GM23338 (cell line): Measurements from ENCODE around the gene PRKAR1A. TPM values are rescaled to one million over a fixed set of nuclear protein-coding genes. Genes with fewer than 3 reads are reported as not detected.

Source experiments
- ATAC-seq: fragments of 200-7000 bp; cut with Tn5 transposase; 3 replicates; pipeline ENCODE4 v1.9.1; 2020
- DNase-seq: peaks from one replicate; pipeline ENCODE4 v3.0.0-alpha.2; 2015; ENCODE audit warnings: low spot score
- H2AFZ ChIP-seq: fragments of 200-600 bp; sonication (generic); 2 replicates; pipeline ENCODE4 v1.8.0; 2016; ENCODE audit warnings: antibody characterized with exemption, mild to moderate bottlenecking, moderate library complexity
- H3F3A ChIP-seq: fragments of 200-600 bp; sonication (generic); replicated peaks from 2 replicates; pipeline ENCODE4 v1.8.0; 2017; ENCODE audit warnings: antibody characterized with exemption, mixed run types, low read depth
- H3K27ac ChIP-seq: fragments of 200-600 bp; sonication (generic); 2 replicates; pipeline ENCODE4 v1.6.1; 2016; ENCODE audit warnings: low read depth
- H3K27me3 ChIP-seq: fragments of 200-600 bp; sonication (generic); 2 replicates; pipeline ENCODE4 v1.8.0; 2016; ENCODE audit warnings: mild to moderate bottlenecking, mixed run types, moderate library complexity; ENCODE audit not compliant: insufficient read depth
- H3K36me3 ChIP-seq: fragments of 200-600 bp; sonication (generic); 2 replicates; pipeline ENCODE4 v1.8.0; 2016; ENCODE audit warnings: mild to moderate bottlenecking; ENCODE audit not compliant: insufficient read depth
- H3K4me1 ChIP-seq: fragments of 200-600 bp; sonication (generic); 2 replicates; pipeline ENCODE4 v1.8.0; 2016; ENCODE audit warnings: mild to moderate bottlenecking, moderate library complexity; ENCODE audit not compliant: insufficient read depth
- H3K4me2 ChIP-seq: fragments of 200-600 bp; sonication (generic); 2 replicates; pipeline ENCODE4 v1.7.1; 2017; ENCODE audit warnings: mixed run types
- H3K4me3 ChIP-seq: fragments of 200-600 bp; sonication (generic); 2 replicates; pipeline ENCODE4 v1.6.1; 2016; ENCODE audit warnings: mixed run types
- H3K79me2 ChIP-seq: fragments of 200-600 bp; sonication (generic); replicated peaks from 2 replicates; pipeline ENCODE4 v1.8.0; 2017; ENCODE audit warnings: mild to moderate bottlenecking; ENCODE audit not compliant: insufficient read depth
- H3K9me2 ChIP-seq: fragments of 200-600 bp; sonication (generic); 2 replicates; pipeline ENCODE4 v1.8.0; 2017; ENCODE audit not compliant: insufficient read depth
- H4K20me1 ChIP-seq: fragments of 200-600 bp; sonication (generic); replicated peaks from 2 replicates; pipeline ENCODE4 v1.8.0; 2017; ENCODE audit warnings: mild to moderate bottlenecking; ENCODE audit not compliant: insufficient read depth
- H3K27ac Mint-ChIP-seq: 2 replicates; pipeline ENCODE4 v1.8.0; 2020; ENCODE audit warnings: inconsistent platforms, mild to moderate bottlenecking, moderate library complexity, mixed read lengths
- H3K27me3 Mint-ChIP-seq: 3 replicates; pipeline ENCODE4 v1.8.0; 2022; ENCODE audit warnings: low read depth, mild to moderate bottlenecking, moderate library complexity, mixed read lengths, inconsistent platforms; ENCODE audit not compliant: insufficient read depth, poor library complexity
- H3K36me3 Mint-ChIP-seq: 3 replicates; pipeline ENCODE4 v1.8.0; 2021; ENCODE audit warnings: low read depth, mild to moderate bottlenecking, inconsistent platforms, moderate library complexity, mixed read lengths
- H3K4me1 Mint-ChIP-seq: 3 replicates; pipeline ENCODE4 v1.8.0; 2020; ENCODE audit warnings: mild to moderate bottlenecking, inconsistent platforms, mixed read lengths
- H3K4me3 Mint-ChIP-seq: 3 replicates; pipeline ENCODE4 v1.8.0; 2021; ENCODE audit warnings: moderate library complexity, mild to moderate bottlenecking, inconsistent platforms, mixed read lengths
- H3K9me3 Mint-ChIP-seq: 3 replicates; pipeline ENCODE4 v1.8.0; 2020; ENCODE audit warnings: moderate library complexity, mild to moderate bottlenecking, inconsistent platforms, mixed read lengths
- EZH2 ChIP-seq: fragments of 200-600 bp; sonication (generic); IDR thresholded peaks from one replicate; pipeline ENCODE4 v1.8.0; 2017; ENCODE audit warnings: antibody characterized with exemption, mild to moderate bottlenecking, low read depth; ENCODE audit not compliant: unreplicated experiment
- EZH2phosphoT487 ChIP-seq: fragments of 200-600 bp; sonication (generic); IDR thresholded peaks from one replicate; pipeline ENCODE4 v1.8.1; 2018; ENCODE audit warnings: antibody characterized with exemption; ENCODE audit not compliant: unreplicated experiment
- JUNB ChIP-seq: IDR thresholded peaks from one replicate; pipeline ENCODE4 v1.6.1; 2016; ENCODE audit warnings: antibody characterized with exemption; ENCODE audit not compliant: unreplicated experiment
- NANOG ChIP-seq: IDR thresholded peaks from 2 replicates; pipeline ENCODE4 v1.6.1; 2016; ENCODE audit warnings: antibody characterized with exemption, borderline replicate concordance
- POLR2AphosphoS5 ChIP-seq: IDR thresholded peaks from 2 replicates; pipeline ENCODE4 v1.6.1; 2016; ENCODE audit warnings: antibody characterized with exemption, low read depth
- ZNF331 ChIP-seq: fragments of 250-450 bp; sonication (Bioruptor Pico); IDR thresholded peaks from 2 replicates; pipeline ENCODE4 v1.5.0; 2020; ENCODE audit warnings: low read depth, mild to moderate bottlenecking, moderate library complexity
- polyA plus RNA-seq: library from polyadenylated mRNA; unstranded; fragments of >200 nt; fragmentation: Nextera tagmentation; extraction: Ambion mirVana; gene quantifications from 2 replicates; pipeline ENCODE4 v1.2.1, GENCODE V29; 2016
- total RNA-seq: library from RNA; depleted of rRNA; stranded (reverse); fragments of >200 nt; shearing (Covaris generic); gene quantifications from 2 replicates; pipeline ENCODE4 v1.2.3, GENCODE V29; 2014
- TF ChIP-seq, protein P1 (sequence below), 2 experiments: fragments of 200-600 bp in 1 of 2; sonication (generic) in 1 of 2; conservative IDR thresholded peaks; 2 replicates each; pipeline versions ENCODE4 v1.5.1 to v1.6.1; 2016 to 2017; ENCODE audit warnings: antibody characterized with exemption in 2 of 2, low read depth in 2 of 2, mild to moderate bottlenecking in 2 of 2, moderate library complexity in 1 of 2
- TF ChIP-seq, protein P2 (sequence below): IDR thresholded peaks from one replicate; pipeline ENCODE4 v1.6.1; 2018; ENCODE audit warnings: antibody characterized with exemption; ENCODE audit not compliant: unreplicated experiment
- TF ChIP-seq, protein P3 (sequence below): IDR thresholded peaks from 2 replicates; pipeline ENCODE4 v1.6.1; 2016; ENCODE audit warnings: antibody characterized with exemption

PRKAR1A gene
- total and polyA plus RNA-seq, 2 experiments from 2014 or later, result 90.1 to 100 TPM

DNA sequence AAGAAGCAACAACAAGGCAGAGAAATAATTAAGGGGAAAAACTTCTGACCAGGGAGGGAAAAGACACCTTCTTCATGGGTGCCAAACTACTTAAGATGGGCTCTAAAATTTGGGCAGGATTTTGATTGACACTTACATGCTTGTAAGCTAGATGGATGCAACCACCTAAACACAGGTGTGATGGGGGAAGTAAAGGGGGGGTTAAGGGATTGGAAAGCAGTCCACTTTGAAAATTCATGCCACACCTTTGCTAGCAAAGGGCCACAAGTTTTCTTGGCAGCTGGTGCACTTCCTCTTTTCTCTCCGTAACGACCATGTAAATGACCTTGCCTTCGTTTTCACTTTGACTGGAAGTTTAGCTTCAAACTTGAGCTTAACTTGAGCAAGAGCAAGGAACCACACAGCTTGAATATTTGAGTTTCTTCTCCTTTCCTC is 14.3 kb upstream of the PRKAR1A start:
- 0 out of 2 replicates have a peak, but pooled peaks cover 3% of the 10 kb centered on the region for H3F3A ChIP-seq
- H3K27me3 ChIP-seq, result no peaks in the 10 kb centered on the region
- H2AFZ ChIP-seq, result 0 out of 2 replicates have a peak overlapping the region, but pooled peaks have one; percentile 72
- no peak overlapping the region for H3K27ac Mint-ChIP-seq
- H3K4me1 ChIP-seq, result no peaks in the 10 kb centered on the region
- no peak for ATAC-seq
- no peak overlapping the region for H3K4me3 Mint-ChIP-seq
- H3K9me2 ChIP-seq, result no peaks in the 10 kb centered on the region
- no peaks in the 10 kb centered on the region for H3K4me1 Mint-ChIP-seq
- peaks cover 12% of the 10 kb centered on the region for H3K27me3 Mint-ChIP-seq
- H3K4me2 ChIP-seq, result no peak overlapping the region
- DNase-seq, result no peak
- no peaks in the 10 kb centered on the region for H4K20me1 ChIP-seq
- no peak overlapping the region for H3K4me3 ChIP-seq
- H3K9me3 Mint-ChIP-seq, result peaks cover 8% of the 10 kb centered on the region
- H3K36me3 Mint-ChIP-seq, result peaks cover 5% of the 10 kb centered on the region; the same call in 2 of the 3 replicates
- TF ChIP-seq, protein P1, sequence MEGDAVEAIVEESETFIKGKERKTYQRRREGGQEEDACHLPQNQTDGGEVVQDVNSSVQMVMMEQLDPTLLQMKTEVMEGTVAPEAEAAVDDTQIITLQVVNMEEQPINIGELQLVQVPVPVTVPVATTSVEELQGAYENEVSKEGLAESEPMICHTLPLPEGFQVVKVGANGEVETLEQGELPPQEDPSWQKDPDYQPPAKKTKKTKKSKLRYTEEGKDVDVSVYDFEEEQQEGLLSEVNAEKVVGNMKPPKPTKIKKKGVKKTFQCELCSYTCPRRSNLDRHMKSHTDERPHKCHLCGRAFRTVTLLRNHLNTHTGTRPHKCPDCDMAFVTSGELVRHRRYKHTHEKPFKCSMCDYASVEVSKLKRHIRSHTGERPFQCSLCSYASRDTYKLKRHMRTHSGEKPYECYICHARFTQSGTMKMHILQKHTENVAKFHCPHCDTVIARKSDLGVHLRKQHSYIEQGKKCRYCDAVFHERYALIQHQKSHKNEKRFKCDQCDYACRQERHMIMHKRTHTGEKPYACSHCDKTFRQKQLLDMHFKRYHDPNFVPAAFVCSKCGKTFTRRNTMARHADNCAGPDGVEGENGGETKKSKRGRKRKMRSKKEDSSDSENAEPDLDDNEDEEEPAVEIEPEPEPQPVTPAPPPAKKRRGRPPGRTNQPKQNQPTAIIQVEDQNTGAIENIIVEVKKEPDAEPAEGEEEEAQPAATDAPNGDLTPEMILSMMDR (conservative IDR thresholded peaks at IDR 0.05; ENCODE audit: low read depth in 2 of 2), result no peak
- TF ChIP-seq, protein P2, sequence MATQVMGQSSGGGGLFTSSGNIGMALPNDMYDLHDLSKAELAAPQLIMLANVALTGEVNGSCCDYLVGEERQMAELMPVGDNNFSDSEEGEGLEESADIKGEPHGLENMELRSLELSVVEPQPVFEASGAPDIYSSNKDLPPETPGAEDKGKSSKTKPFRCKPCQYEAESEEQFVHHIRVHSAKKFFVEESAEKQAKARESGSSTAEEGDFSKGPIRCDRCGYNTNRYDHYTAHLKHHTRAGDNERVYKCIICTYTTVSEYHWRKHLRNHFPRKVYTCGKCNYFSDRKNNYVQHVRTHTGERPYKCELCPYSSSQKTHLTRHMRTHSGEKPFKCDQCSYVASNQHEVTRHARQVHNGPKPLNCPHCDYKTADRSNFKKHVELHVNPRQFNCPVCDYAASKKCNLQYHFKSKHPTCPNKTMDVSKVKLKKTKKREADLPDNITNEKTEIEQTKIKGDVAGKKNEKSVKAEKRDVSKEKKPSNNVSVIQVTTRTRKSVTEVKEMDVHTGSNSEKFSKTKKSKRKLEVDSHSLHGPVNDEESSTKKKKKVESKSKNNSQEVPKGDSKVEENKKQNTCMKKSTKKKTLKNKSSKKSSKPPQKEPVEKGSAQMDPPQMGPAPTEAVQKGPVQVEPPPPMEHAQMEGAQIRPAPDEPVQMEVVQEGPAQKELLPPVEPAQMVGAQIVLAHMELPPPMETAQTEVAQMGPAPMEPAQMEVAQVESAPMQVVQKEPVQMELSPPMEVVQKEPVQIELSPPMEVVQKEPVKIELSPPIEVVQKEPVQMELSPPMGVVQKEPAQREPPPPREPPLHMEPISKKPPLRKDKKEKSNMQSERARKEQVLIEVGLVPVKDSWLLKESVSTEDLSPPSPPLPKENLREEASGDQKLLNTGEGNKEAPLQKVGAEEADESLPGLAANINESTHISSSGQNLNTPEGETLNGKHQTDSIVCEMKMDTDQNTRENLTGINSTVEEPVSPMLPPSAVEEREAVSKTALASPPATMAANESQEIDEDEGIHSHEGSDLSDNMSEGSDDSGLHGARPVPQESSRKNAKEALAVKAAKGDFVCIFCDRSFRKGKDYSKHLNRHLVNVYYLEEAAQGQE, result no peak
- TF ChIP-seq EZH2phosphoT487 (no peak), JUNB (no peak), EZH2 (no peak)
- no peaks in the 10 kb centered on the region for H3K79me2 ChIP-seq
- H3K36me3 ChIP-seq, result no peaks in the 10 kb centered on the region
- no peak overlapping the region for H3K27ac ChIP-seq

DNA sequence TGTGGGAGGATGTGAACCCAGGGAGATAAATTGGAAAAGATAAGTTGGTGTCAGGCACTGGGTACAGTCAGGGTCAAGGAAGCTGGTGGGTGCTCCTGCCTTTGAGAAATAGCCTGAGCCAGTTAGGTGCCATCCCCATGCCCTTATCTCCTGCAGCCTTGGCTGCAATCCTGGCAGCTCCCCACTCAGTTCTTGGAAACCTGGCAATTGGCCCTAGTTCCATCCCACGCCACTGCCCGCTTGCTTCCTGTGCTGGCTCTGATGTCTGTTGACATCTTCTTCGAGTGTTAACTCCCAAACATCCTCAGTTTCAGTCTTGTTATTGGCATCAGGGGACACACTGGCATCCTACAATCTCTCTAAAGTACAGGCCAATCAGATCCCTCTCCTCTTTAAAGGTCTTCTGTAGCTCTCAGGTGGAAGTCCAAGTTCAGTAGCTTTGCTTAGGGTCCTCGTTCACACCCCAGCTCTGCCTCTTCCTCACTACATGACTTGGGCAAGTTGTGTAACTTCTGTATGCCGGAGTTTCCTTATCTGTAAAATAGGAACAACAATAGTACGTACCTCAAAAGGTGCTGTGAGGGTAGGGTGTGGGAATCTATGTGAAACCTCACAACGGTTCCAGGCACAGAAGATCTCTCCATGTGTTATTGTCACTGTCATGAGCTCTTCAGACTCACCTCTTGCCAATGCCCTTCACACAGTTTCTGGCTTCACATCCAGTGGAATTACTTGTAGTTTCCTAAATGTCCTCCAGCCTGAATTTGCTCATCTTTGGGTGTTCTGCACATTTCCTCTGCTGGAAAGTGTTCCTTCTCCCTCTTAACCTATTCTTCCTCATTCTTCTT is 13.5 kb upstream of the PRKAR1A start:
- no peak overlapping the region for H3K4me2 ChIP-seq
- H3K27me3 ChIP-seq, result no peaks in the 10 kb centered on the region
- H3K36me3 Mint-ChIP-seq, result peaks cover 5% of the 10 kb centered on the region; the same call in 2 of the 3 replicates
- H3K4me1 ChIP-seq, result no peaks in the 10 kb centered on the region
- H4K20me1 ChIP-seq, result no peaks in the 10 kb centered on the region
- H3K4me3 ChIP-seq, result no peak overlapping the region
- no peak overlapping the region for H3K27ac ChIP-seq
- no peaks in the 10 kb centered on the region for H3K9me2 ChIP-seq
- H3K4me3 Mint-ChIP-seq, result no peak overlapping the region
- H3K36me3 ChIP-seq, result no peaks in the 10 kb centered on the region
- H3K27me3 Mint-ChIP-seq, result peaks cover 11% of the 10 kb centered on the region
- H3F3A ChIP-seq, result 0 out of 2 replicates have a peak, but pooled peaks cover 3% of the 10 kb centered on the region
- peaks cover 8% of the 10 kb centered on the region for H3K9me3 Mint-ChIP-seq
- TF ChIP-seq, protein P3, sequence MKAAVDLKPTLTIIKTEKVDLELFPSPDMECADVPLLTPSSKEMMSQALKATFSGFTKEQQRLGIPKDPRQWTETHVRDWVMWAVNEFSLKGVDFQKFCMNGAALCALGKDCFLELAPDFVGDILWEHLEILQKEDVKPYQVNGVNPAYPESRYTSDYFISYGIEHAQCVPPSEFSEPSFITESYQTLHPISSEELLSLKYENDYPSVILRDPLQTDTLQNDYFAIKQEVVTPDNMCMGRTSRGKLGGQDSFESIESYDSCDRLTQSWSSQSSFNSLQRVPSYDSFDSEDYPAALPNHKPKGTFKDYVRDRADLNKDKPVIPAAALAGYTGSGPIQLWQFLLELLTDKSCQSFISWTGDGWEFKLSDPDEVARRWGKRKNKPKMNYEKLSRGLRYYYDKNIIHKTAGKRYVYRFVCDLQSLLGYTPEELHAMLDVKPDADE, result no peak
- TF ChIP-seq ZNF331 (CRISPR knock-in tag) (no peak), POLR2AphosphoS5 (no peak), NANOG (no peak)
- no peak for DNase-seq
- no peaks in the 10 kb centered on the region for H3K79me2 ChIP-seq
- H3K4me1 Mint-ChIP-seq, result no peaks in the 10 kb centered on the region
- H3K27ac Mint-ChIP-seq, result no peak overlapping the region
- no peak for ATAC-seq
- 0 out of 2 replicates have a peak overlapping the region, but pooled peaks have one; percentile 72 for H2AFZ ChIP-seq
